ENCODE results near the gene AFM.

Gene AFM

DNA sequence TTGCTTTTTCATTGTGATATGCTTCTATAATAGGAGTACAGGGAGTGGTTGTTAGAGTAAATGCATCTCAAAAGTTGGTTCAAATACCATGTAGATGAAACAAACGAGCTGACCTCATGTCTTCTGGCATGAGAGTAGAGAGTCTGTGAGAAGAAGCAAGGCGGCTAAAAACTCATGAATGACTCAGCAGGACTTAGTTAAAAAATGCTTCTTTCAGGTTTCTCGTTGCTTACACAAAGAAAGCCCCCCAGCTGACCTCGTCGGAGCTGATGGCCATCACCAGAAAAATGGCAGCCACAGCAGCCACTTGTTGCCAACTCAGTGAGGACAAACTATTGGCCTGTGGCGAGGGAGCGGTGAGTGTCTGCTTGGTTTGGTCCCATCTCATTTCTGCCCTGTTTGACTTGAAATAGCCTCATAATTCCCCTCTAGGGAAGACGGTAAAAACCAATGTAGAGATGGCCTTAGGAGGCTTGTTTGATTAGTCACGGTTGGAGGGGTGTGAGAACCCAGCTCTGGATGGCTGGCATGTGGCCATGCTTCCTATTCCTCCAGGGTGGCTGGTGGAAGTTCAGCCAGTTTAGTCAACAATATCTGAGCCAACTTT, 31.0 kb upstream of the AFM start:
- DNase-seq = no peak

DNA sequence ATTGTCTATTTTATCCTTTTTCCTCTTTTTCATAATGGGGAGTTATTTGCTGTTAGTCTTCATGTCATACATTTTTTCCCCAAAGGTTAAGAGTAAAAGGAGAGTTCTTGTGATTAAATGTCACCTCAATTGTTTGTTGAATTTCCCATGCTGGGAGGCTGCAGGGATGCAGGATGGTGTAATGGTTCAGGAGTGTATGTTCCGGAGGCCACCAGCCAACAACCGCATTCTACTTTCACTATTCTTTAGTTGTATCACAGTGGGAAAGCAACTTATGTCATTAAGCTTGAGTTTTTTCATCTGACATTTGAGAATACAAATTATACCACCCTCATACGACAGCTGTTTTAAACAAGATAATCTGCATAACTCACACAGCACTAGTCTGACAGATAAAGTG, 30.1 kb upstream of the AFM start:
- DNase-seq = no peak

DNA sequence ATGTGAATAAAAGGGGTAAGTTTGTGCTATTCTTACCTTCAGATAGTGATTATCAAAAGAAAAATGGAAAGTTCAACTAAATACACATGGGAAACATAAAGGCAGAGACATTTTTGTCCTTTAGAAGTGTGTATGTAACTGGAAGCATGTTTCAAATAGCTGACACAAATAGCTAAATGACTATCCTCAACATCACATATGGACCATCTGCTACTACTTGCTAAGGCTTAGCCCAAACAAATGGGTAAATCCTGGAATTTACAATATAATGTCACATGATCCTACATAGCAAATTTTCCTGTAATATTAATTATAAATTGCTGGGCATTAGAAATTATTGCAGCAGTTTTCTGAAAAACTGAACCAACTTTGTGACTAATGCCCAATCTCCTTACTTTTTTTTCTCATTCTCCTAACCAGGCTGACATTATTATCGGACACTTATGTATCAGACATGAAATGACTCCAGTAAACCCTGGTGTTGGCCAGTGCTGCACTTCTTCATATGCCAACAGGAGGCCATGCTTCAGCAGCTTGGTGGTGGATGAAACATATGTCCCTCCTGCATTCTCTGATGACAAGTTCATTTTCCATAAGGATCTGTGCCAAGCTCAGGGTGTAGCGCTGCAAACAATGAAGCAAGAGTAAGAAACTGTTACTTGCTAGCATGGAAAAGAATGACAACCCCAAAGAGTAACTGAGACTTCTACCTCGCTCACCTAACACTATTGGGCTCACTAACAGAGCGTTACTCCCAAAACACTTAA, 29.4 kb upstream of the AFM start:
- DNase-seq = no peak

DNA sequence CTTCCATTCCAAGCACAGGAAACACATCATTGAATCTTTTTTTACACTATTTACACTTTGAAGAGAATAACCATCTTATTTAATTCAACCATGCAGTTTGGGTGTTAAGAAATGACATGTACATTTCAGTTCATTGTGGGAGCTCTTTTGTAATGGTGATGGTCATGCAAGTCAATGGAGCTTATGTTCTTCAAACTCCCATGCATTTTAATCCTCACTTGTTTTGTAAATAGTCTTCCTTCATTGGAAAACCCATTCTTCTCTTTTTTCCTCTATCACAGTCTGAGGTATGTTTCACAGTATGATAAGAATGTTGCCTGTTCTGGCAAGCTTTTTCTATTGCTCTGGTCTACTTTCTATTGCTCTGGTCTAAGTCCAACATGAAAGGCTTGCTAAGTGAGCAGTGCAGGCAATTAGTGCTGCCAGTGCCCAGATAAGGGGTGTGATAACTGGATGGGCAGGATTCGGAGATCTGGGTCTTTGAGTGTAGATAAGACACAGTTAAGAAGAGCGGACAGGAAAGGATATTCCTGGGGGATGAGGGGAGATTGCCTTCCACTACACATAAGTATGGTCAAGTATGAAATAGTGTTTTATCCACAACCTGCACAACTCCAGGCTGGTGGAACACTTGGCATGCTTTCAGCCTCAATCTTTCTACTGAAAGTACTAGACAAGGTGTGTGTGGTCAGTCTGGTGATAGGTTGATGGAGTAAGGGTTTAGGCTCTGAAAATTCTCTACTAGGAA, 28.4 kb upstream of the AFM start:
- DNase-seq = no peak

DNA sequence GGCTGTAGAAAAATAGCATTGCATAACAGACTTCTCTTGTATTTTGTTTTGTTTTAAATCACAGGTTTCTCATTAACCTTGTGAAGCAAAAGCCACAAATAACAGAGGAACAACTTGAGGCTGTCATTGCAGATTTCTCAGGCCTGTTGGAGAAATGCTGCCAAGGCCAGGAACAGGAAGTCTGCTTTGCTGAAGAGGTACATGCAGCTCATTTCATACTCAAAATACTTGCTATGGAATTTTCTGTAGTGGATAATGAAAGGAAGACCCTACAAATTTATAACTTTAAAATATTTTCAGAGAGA, 27.9 kb upstream of the AFM start:
- no peak for DNase-seq

DNA sequence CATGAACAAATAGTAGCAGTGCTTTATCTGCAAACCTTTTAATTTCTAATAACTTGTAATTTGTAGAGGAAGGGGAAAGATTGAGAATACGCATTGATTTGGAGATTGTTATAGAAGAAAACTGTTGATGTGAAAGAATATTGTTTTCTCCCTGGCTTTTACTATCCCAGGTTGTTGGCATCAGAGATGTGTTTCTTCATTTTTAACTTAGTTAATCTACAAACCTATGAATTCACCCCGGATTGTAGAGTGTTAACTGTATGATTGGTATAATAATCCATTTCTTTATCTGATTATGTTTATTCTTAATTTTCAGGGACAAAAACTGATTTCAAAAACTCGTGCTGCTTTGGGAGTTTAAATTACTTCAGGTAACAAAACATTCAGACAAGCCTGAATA, 26.6 kb upstream of the AFM start:
- no peak for DNase-seq

DNA sequence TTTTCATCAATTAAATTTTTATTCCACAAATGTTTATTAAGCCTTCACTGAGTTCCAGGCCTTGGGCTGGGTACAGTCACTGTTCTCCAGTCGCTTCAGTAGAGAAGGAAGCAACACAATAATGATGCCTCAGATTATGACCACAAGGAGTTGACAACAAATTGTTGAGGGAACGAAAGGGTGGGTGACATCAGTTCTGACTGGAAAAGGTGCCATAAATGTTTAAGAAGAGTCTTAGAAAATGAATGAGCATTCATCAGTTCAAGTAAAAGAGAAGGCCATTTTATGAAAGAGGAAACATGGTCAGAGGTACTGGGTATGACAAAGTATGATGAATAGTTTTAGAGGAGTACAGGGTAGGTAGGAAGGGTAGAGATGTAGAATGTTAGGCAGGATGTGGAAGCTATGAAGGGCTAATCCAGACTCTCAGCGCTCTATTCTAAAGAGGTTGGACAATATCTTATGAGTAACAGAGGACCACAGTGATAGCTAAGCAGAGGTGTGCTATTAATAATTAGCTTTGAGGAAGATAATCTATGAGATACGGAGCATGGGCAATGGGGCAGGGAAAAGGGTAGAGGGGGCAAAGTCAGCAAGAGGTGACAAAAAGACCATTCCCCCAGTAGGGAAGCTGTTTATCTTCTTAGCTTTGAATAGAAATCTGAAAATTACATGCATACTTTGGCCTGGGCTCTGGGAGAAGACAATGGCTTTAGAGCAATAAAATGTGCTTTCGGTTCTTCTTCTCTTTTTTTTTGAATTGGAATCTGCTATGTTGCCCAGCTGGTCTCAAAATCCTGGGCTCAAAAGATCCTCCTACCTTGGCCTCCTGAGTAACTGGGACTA, 25.1 kb upstream of the AFM start:
- DNase-seq = no peak

DNA sequence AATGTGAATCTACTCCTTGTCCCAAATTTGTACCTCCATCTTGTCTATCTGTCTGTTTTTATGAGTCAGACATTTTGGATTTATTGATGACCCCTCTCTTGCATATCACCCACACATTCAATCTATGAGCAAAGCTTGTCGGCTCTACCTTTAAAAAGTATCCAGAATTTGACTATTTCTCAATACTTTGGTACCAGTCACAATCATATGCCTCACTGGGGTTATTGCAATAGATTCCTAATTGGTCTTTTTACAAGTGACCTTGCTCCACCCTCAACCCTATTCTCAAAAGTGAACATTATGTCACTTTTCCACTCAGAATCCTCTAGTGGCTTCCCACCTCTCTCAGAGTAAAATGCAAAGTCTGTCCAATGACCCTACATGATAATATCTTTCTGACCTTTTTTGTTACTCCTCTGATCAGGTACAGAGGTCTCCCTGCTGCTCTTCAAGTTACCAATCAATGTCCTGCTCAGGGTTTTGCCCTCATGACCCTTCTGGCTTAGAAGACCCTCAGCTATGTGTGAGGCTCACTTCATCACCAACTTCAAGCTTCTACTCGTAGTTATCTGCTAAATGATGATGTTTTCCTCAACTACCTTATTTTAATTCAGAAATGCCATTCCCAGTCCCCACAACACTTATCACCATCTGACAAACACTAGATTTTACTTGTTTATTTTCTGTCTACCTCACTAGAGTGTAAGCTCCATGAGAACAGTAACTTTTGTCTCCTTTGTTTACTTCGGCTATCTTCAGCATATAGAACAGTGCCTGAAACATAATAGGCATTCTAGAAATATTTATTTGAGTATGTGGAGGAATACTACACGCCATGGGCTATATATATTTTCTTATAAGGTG, 23.1 kb upstream of the AFM start:
- DNase-seq = no peak

DNA sequence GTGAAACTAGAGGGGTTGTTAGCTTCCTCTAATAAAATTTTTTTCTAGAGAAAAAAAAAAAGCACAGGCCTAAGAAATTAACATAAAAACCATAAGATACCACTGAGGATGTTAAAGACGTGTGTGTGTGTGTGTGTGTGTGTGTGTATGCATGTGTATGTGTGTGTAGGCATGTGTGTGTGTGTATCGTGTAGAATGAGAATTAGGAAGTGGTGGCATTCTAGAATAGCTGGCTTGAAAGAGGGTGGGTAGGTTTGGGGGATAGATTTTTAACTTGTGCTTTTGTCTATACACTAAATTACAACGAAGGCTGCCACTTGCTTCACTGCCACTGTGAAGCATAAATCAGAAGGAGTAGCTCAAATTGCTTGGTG, 22.5 kb upstream of the AFM start:
- DNase-seq = no peak

DNA sequence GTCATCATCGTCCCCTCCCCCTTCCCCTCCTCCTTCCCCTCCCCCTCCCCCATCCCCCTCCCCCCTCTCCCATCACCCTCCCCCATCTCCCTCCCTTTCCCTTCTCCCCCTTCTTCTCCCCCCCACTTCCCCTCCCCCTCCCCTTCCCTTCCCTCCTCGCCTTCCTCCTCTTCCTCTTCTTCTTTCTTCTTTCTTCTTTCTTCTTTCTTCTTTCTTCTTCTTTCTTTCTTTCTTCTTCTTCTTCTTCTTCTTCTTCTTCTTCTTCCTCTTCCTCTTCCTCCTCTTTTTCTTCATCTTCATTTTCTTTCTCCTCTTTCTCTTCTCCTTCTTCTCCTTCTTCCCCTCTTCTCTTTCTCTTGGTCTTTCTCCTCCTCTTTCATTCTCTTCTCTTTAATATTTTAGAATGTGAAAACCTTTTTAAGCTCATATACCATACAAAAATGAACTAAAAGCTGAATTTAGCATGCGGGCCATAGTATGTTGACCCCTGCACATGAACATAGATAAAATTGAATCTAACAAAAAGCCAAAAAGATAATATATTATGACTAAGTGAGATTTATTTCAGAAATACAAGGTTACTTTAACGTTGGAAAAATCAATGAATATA, 20.5 kb upstream of the AFM start:
- DNase-seq = no peak

DNA sequence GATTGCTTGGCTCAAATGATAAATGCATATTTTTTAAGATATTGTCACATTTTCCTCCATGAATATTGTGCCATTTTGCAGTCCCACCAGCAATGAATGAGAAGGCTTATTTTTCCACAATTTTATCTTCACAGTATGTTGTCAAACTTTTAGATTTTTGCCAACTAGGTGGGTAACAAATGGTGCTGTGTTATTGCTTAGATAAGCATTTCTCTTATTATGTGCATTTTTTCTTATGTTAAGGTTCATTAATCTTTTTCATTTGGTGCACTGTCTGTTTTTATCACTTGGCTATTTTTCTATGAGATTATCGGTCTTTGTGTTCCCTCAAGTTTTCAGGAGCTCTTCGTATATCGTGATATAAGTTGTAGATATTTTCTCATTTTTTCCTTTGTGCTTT, 13.4 kb upstream of the AFM start:
- DNase-seq = no peak

DNA sequence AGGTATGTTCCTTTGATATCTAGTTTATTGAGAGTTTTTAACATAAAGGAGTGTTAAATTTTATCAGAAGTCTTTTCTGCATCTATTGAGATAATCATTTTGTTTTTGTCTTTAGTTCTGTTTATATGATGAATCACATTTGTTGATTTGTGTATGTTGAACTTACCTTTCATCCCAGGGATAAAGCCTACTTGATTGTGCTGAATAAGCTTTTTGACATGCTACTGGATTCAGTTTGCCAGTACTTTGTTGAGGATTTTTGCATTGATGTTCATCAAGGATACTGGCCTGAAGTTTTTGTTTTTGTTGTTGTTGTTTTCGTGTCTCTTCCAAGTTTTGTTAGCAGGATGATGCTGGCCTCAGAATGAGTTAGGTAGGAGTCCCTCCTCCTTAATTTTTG, 10.8 kb upstream of the AFM start:
- DNase-seq = no peak

DNA sequence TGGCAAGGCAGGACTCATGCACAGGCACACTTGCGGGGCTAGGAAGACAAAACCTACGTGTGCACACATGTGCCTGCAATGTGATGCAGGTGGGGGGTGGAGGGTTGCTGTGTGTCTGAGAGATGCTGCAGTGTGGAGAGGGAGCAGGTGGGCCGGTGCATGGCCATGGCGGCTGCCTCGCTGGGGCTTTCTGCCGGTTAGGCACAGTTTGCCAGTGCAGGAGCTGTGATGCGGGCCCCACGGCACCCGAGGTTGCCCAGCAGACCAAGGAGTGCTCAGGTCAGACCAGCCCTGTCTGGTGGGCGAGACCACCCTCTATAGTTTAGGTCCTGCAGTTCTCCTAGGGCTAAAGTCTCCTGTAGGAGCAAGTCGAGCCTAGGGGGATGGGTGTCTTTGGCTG, 4.4 kb upstream of the AFM start:
- no peak for DNase-seq

DNA sequence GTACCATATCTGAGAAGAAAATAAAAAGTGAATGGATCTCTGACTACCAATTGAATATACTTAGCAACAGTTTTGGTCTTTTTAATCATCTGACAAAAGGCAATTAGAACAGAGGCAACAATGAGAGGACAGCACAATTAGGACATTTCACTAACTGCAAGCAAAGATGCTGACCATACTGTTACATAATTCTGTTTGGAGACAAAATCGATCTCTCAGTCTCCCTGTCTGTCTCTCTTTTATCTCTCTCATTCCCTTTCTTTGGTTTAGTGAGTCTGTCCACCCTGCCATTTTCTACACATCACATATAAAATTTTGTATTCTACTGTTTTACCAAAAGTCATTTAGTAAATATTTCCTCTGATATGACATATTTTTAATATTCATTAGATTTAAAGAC, 2.2 kb upstream of the AFM start:
- DNase-seq = no peak

DNA sequence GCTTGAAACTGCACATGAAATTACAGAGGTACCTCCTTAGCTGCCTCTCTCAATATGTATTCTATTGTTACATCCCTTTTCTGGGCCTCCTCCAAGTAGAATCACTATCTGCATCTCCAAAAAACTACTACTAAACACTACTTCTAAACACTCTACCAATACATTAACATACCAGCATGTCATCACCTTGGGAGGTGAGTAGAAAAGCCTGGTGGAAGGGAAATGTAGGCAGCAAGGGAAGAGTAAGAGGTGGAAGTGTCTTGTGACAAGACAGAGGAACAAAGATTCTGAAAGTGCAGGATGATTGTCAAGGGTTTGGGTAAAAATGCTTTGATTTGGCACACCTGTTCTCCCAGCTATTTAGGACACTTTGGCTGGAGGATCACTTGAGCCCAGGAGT, 3.5 kb downstream of the AFM start:
- no peak for DNase-seq

DNA sequence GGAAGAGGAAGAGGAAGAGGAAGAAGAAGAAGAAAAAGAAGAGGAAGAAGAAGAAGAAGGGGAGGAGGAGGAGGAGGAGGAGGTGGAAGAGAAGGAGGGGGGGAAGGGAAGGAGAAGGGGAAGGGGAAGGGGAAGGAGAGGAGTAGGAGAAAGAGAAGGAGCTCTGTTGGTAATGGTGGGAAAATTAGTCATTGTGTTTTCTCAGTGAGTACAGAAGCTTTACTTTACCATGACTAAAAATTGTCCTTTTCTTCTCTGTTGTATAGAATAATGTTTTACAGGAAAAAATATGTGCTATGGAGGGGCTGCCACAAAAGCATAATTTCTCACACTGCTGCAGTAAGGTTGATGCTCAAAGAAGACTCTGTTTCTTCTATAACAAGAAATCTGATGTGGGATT, 4.1 kb downstream of the AFM start:
- no peak for DNase-seq

DNA sequence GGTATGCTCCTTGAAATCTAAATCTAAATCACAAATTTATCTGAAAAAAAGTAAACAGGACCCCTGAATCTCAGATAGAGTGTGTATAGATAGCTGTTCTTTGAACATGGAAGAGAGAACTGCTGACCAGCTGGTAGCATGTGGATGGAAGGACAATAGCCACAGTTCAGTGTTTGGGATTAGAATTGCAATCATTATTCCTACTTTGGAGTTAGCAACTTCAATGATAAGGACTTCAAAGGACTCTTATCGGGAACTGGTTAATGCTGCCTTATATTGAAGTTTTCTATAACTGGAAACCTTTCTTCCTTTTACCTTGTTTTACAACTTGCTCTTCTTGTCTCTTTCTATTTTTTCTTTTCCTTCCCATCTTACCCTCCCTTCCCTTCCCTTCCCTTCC, 5.0 kb downstream of the AFM start:
- DNase-seq = no peak

DNA sequence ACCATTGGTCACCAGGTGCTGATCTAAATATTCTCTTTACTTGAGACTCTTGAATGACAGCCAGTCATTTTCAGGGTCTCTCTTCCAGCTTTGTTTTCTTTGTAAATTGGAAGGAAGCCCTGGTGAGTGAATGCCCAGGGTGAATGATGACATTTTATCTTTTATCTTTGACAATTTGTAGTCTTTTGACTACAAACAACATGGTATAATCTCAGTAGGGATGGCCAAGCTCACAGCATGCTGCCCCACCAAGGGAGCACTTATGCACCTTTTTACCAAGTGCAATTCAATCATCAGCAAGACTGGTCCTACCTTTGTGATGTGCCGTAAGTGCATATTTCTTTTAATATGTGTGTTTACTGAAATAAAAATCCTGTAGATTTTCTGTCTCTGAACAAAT, 5.7 kb downstream of the AFM start:
- DNase-seq = no peak

DNA sequence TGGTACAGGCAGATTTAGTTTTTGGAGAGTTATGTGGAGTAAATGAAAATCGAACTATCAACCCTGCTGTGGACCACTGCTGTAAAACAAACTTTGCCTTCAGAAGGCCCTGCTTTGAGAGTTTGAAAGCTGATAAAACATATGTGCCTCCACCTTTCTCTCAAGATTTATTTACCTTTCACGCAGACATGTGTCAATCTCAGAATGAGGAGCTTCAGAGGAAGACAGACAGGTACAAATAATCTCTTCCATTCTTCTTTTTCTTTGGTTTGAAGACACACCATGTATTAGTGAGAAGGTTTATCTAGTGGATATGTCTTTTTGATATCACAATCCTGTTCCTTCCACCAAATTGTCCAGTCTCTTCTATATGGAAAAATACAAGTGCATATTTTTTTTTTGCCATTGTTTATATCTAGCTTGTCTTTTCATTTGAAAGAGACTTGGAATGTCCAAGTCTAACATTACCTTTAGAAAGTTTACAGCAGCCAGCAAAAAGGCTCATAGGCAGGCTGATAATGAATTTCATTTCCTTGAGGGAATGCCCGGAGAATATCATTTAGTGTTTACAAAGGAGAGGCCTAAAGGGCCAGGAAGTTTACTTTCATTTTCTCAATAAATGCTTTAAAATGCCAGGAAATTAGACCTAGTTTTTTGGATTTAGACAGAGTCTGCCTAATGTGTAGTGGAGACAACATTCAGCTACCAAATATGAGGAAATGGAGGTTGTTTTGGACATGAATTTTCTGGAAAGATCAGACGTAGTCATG, 18.6 kb downstream of the AFM start:
- DNase-seq = no peak

DNA sequence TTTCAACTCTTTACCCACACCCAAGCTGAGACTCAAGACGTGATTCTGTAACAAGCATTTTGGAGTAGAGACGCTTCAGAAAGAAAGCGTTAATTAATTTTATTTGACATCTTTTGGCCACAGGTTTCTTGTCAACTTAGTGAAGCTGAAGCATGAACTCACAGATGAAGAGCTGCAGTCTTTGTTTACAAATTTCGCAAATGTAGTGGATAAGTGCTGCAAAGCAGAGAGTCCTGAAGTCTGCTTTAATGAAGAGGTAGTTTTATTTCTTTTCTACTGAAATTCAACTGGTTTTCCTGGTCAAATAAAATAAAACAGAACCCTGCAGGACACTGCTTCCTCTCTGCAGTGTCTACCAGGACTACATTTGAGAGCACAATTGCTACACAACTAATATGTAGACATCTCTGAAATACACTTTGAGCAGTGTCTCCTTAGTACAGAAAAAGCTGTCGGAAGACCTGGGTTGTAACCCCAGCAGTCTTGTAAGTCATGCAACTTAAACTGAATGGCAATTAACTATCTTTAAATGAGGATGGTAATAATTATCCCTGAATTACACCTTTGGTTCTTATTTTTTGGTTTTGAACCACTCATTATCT, 20.2 kb downstream of the AFM start:
- DNase-seq = no peak

DNA sequence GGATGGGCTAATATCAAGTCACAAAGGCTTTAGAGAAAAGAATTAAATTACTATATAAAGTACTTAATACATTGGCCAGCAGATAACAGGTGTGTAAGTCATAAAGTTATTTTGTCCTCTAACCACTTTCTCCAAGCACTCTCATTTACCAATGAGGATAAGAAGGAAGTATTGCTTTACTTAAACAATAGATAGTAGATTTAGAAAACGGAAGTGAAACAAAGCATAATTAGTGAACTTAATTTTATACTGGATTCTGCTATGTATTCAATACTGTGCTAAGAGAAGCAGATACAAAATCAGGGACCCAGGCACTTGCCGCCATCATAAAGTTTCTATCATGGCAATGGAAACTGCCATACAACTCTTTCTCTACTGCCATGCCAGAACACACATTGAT, 24.0 kb downstream of the AFM start:
- DNase-seq = no peak

Measured in stimulated activated CD4-positive, alpha-beta T cell treated with anti-CD3 and anti-CD28 coated beads, Interleukin-4, amount 100 ng/mL, for 24 hours (primary cell).